Left lung (tissue), 10 donors: ENCODE results near the gene PLXDC1. TPM values are rescaled to one million over a fixed set of nuclear protein-coding genes. Genes with fewer than 3 reads are reported as not detected.
A peak's percentile ranks its signal among the peaks of the same experiment; 100 is the strongest.

Experiments
- ATAC-seq: fragments of 200-7000 bp; cut with Tn5 transposase; one replicate; pipeline ENCODE4 v1.9.1; 2020; ENCODE audit warnings: moderate library complexity
- DNase-seq, 4 donors: peaks; one replicate each; pipeline ENCODE4 v3.0.0-alpha.2; 2013 to 2020
- H3K27ac ChIP-seq, 2 donors: fragments of 200-600 bp; sonication (generic) in 1 of 2; one replicate each; pipeline versions ENCODE4 v1.5.0 to v1.8.0; 2020 to 2021
- H3K27me3 ChIP-seq, 2 donors: fragments of 200-600 bp; sonication (generic) in 1 of 2; one replicate each; pipeline versions ENCODE4 v1.5.0 to v1.8.0; 2020 to 2021
- H3K36me3 ChIP-seq, 2 donors: fragments of 200-600 bp; sonication (generic) in 1 of 2; one replicate each; pipeline versions ENCODE4 v1.5.0 to v1.8.0; 2020 to 2021
- H3K4me1 ChIP-seq, 2 donors: fragments of 200-600 bp; one replicate each; pipeline ENCODE4 v1.8.0; 2021
- H3K4me3 ChIP-seq, 2 donors: fragments of 200-600 bp; sonication (generic) in 1 of 2; one replicate each; pipeline versions ENCODE4 v1.5.0 to v1.8.0; 2020 to 2021; ENCODE audit warnings: mild to moderate bottlenecking in 1 of 2
- H3K9me3 ChIP-seq, 2 donors: fragments of 200-600 bp; sonication (generic) in 1 of 2; one replicate each; pipeline versions ENCODE4 v1.5.0 to v1.8.0; 2020 to 2021
- intact Hi-C, 2 donors: fragments of 100-400 bp; cut with DNase I; formaldehyde crosslinking; loops; one replicate each; pipeline versions ENCODE4 v1.11.2 to v1.14.2; 2022
- polyA plus RNA-seq, 6 donors: library from polyadenylated mRNA; unstranded; fragments of 120-200 nt; gene quantifications; one replicate each; pipeline ENCODE4 v1.2.1, GENCODE V29; 2013; ENCODE audit not compliant: insufficient read length in 6 of 6
- total RNA-seq, 2 donors: library from RNA; stranded (reverse); fragmentation: NEBNext Ultra II Directional; extraction: Animal tissue kit (Norgen Biotek cat#: 25700); gene quantifications; one replicate each; pipeline ENCODE4 v1.2.1, GENCODE V29; 2021
- TF ChIP-seq, protein P1 (sequence below), 2 donors: fragments of 200-600 bp; sonication (generic) in 1 of 2; IDR thresholded peaks; one replicate each; pipeline versions ENCODE4 v1.5.0 to v1.8.0; 2021; ENCODE audit warnings: antibody characterized with exemption in 2 of 2
- donor health status: DM: no; HTN: yes; CAD: no.
- donor health status: DM: no; HTN: no; CAD: no.

Gene PLXDC1
- total and polyA plus RNA-seq, 8 donors: 4.1 to 11.9 (median 6.9) TPM

DNA sequence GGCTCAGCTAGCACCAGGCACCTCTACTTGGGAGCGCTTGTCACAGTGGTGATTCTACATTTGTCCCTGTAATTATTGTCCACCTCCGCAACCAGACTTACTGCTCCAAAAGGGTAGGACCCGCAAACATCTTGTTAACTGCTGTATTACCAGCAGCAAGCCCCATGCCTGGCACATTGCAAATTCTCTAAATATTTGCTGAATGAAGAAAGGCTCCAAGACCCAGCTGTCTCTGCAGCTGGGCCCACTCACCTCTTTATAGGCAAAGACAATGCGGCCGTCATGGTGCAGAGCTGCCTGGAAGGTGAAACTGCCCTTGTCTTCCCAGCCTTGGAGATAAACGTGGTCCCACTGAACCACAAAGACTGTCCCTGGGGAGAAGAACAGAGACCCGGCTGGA, 44.3 kb downstream of the PLXDC1 start:
- H3K27me3 ChIP-seq: peaks cover 0 to 23% of the 10 kb centered on the region in 2 donors
- H3K4me1 ChIP-seq: no peaks in the 10 kb centered on the region
- H3K9me3 ChIP-seq: no peaks in the 10 kb centered on the region
- intact Hi-C loops: no loop called here
- DNase-seq: no peak
- TF ChIP-seq, protein P1, sequence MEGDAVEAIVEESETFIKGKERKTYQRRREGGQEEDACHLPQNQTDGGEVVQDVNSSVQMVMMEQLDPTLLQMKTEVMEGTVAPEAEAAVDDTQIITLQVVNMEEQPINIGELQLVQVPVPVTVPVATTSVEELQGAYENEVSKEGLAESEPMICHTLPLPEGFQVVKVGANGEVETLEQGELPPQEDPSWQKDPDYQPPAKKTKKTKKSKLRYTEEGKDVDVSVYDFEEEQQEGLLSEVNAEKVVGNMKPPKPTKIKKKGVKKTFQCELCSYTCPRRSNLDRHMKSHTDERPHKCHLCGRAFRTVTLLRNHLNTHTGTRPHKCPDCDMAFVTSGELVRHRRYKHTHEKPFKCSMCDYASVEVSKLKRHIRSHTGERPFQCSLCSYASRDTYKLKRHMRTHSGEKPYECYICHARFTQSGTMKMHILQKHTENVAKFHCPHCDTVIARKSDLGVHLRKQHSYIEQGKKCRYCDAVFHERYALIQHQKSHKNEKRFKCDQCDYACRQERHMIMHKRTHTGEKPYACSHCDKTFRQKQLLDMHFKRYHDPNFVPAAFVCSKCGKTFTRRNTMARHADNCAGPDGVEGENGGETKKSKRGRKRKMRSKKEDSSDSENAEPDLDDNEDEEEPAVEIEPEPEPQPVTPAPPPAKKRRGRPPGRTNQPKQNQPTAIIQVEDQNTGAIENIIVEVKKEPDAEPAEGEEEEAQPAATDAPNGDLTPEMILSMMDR (IDR thresholded peaks at IDR 0.05): no peak
- no peak overlapping the region for H3K4me3 ChIP-seq
- H3K27ac ChIP-seq: no peak overlapping the region
- no peak for ATAC-seq
- no peaks in the 10 kb centered on the region for H3K36me3 ChIP-seq

- Histone ChIP-seq H3K4me3 (no peak overlapping the region), H3K4me1 (no peaks in the 10 kb centered on the region), H3K27ac (no peak overlapping the region), H3K9me3 (no peaks in the 10 kb centered on the region), H3K36me3 (no peaks in the 10 kb centered on the region), H3K27me3 (peaks cover 0 to 9% of the 10 kb centered on the region in 2 donors)
- TF ChIP-seq, protein P1 (IDR thresholded peaks at IDR 0.05): no peak
- intact Hi-C loops: no loop called here
- ATAC-seq: no peak
- DNase-seq: no peak
Measured at GRCh38 chr17:39105705-39106104, 45.7 kb downstream of the PLXDC1 start.

GRCh38 chr17:39104657-39105056, 46.8 kb downstream of the PLXDC1 start:
- no peak for ATAC-seq
- H3K4me3 ChIP-seq: no peak overlapping the region
- no peaks in the 10 kb centered on the region for H3K36me3 ChIP-seq
- no peaks in the 10 kb centered on the region for H3K9me3 ChIP-seq
- intact Hi-C loops: no loop called here
- peak overlapping the region in 1 of 2 donors; percentile 7 for H3K27ac ChIP-seq
- H3K4me1 ChIP-seq: no peaks in the 10 kb centered on the region
- no peak for DNase-seq
- H3K27me3 ChIP-seq: peaks cover 0 to 7% of the 10 kb centered on the region in 2 donors
- TF ChIP-seq, protein P1 (IDR thresholded peaks at IDR 0.05): no peak

GRCh38 chr17:39104046-39104445, 47.4 kb downstream of the PLXDC1 start:
- Histone ChIP-seq H3K27me3 (peaks cover 0 to 11% of the 10 kb centered on the region in 2 donors), H3K4me1 (peaks cover 2 to 4% of the 10 kb centered on the region in 2 donors), H3K27ac (peak overlapping the region in 1 of 2 donors; percentile 7), H3K9me3 (no peaks in the 10 kb centered on the region), H3K4me3 (no peak overlapping the region), H3K36me3 (no peaks in the 10 kb centered on the region)
- intact Hi-C loops: no loop called here
- no peak for DNase-seq
- TF ChIP-seq, protein P1 (IDR thresholded peaks at IDR 0.05): no peak
- ATAC-seq: no peak

DNA sequence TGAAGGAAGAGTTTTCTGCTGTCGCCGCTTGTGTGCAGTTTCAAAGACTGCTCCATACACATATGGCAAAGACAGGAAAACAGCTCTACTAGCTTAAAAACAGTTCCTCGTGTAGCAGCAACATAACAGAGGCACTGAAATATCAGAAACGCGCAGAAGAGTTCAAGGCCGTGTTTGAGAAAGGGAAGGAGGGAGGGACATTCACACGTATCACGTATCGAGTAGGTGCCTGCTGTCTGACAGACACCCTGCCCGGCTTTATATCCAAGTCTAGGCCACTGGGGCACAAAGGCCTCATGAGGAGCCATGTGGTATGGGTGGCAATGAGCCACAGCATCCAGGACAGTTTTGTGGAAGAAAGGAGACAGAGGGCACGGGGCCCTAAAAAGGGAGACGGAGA, 50.3 kb downstream of the PLXDC1 start:
- no peak for DNase-seq
- TF ChIP-seq, protein P1 (IDR thresholded peaks at IDR 0.05): no peak
- Histone ChIP-seq H3K27me3 (peaks cover 0 to 27% of the 10 kb centered on the region in 2 donors), H3K36me3 (no peaks in the 10 kb centered on the region), H3K4me1 (peaks cover 13 to 23% of the 10 kb centered on the region in 2 donors), H3K9me3 (no peaks in the 10 kb centered on the region), H3K27ac (no peak overlapping the region), H3K4me3 (no peak overlapping the region)
- intact Hi-C loops: no loop called here
- ATAC-seq: no peak
